ENCODE data around the gene FOXP1.

FOXP1 gene

DNA sequence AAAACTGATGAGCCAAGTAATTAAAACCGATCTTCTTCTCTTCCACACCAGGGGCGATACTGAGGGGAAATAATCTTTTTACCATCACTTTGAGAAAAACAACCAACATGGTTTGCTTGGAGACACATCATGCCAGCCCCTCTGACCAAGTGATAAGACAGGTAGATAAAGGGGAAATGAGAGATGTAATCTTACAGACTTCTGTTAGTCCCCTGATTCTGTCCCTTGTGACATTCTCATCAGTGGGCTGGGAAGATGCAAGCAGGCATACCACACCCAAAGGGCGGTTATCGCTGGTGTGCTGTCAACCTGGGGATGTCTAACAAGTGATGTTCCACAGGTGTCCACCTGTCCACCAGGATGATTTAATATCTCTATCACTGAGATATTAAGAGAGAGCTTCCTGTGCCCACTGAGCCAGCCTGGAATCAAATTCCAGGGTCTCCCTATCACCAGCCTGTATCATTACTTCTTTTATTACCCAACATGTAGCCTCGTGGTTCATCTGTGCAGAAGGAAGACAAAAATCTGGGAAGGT is 315.0 kb downstream of the FOXP1 start:
- Histone ChIP-seq H3K9ac (ENCODE audit: low read length) (no peak overlapping the region), H3K4me3 (ENCODE audit: low read length) (no peak overlapping the region), H3K9me3 (ENCODE audit: control insufficient read depth, low read length) (no peaks in the 10 kb centered on the region), H3K4me1 (ENCODE audit: control insufficient read depth, insufficient read depth, low read length) (peaks cover 9% of the 10 kb centered on the region), H3K36me3 (ENCODE audit: control insufficient read depth, insufficient read depth, low read length) (no peaks in the 10 kb centered on the region), H3K27me3 (ENCODE audit: control insufficient read depth, insufficient read depth, low read length) (no peaks in the 10 kb centered on the region)

DNA sequence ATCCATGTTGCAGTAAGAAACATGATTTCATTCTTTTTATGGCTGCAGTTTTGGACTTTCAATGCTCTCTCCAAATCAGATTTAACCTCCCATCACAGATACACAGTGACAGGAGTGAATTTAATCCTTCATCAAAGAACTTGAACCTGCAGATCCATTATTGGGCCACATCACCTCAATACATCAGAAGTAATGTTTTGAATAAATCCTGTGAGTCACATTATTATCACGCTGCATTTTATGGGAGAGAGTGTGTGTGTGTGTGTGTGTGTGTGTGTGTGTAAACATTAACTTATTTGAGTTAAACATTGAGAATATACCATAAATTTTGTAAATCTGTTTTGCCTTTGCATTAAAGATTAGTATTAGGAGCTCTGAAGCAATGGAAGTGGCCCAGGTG is 316.7 kb downstream of the FOXP1 start:
- Histone ChIP-seq H3K4me3 (ENCODE audit: low read length) (no peak overlapping the region), H3K9ac (ENCODE audit: low read length) (no peak overlapping the region), H3K36me3 (ENCODE audit: control insufficient read depth, insufficient read depth, low read length) (no peaks in the 10 kb centered on the region), H3K4me1 (ENCODE audit: control insufficient read depth, insufficient read depth, low read length) (peaks cover 9% of the 10 kb centered on the region), H3K9me3 (ENCODE audit: control insufficient read depth, low read length) (no peaks in the 10 kb centered on the region), H3K27me3 (ENCODE audit: control insufficient read depth, insufficient read depth, low read length) (no peaks in the 10 kb centered on the region)

DNA sequence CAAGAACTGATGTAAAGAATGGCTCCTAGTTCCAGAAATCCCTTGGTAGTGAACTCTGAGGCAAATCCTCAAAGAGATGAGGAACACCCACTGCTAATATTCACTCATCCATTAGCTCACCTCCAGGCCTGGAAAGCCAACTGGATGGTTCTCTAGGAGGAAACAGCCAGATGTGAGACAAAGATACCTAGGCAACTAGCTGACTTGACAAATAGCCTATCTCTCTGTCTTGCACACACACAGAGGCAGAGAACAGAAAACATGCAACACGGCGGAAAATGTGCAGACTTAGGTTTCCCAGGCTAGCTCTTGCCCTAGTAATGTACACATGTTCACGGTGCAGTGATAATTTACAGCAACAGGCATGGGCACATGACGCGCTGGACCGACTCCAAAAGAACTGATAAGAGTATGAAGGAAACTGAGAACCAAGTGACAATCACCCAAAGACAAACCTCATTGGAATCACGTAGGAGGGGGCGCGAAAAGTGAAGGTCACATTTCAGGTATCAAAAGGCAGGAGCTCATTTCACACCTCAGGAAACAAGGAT is 318.1 kb downstream of the FOXP1 start:
- no peaks in the 10 kb centered on the region for H3K27me3 ChIP-seq (ENCODE audit: control insufficient read depth, insufficient read depth, low read length)
- H3K36me3 ChIP-seq (ENCODE audit: control insufficient read depth, insufficient read depth, low read length): no peaks in the 10 kb centered on the region

GRCh38 chr3:71264840-71265239 is 318.7 kb downstream of the FOXP1 start:
- no peak overlapping the region for H3K4me3 ChIP-seq (ENCODE audit: low read length)
- H3K9ac ChIP-seq (ENCODE audit: low read length): no peak overlapping the region
- no peaks in the 10 kb centered on the region for H3K36me3 ChIP-seq (ENCODE audit: control insufficient read depth, insufficient read depth, low read length)
- H3K27me3 ChIP-seq (ENCODE audit: control insufficient read depth, insufficient read depth, low read length): no peaks in the 10 kb centered on the region
- peaks cover 5% of the 10 kb centered on the region for H3K4me1 ChIP-seq (ENCODE audit: control insufficient read depth, insufficient read depth, low read length)
- no peaks in the 10 kb centered on the region for H3K9me3 ChIP-seq (ENCODE audit: control insufficient read depth, low read length)

More for the DNA sequence above, 318.1 kb downstream of the FOXP1 start:
- no peaks in the 10 kb centered on the region for H3K9me3 ChIP-seq (ENCODE audit: control insufficient read depth, low read length)
- no peak overlapping the region for H3K4me3 ChIP-seq (ENCODE audit: low read length)
- peaks cover 9% of the 10 kb centered on the region for H3K4me1 ChIP-seq (ENCODE audit: control insufficient read depth, insufficient read depth, low read length)
- no peak overlapping the region for H3K9ac ChIP-seq (ENCODE audit: low read length)

GRCh38 chr3:71262364-71263265 is 320.9 kb downstream of the FOXP1 start:
- H3K4me1 ChIP-seq (ENCODE audit: control insufficient read depth, insufficient read depth, low read length): peaks cover 14% of the 10 kb centered on the region
- no peaks in the 10 kb centered on the region for H3K36me3 ChIP-seq (ENCODE audit: control insufficient read depth, insufficient read depth, low read length)
- H3K9ac ChIP-seq (ENCODE audit: low read length): no peak overlapping the region
- no peaks in the 10 kb centered on the region for H3K9me3 ChIP-seq (ENCODE audit: control insufficient read depth, low read length)
- no peaks in the 10 kb centered on the region for H3K27me3 ChIP-seq (ENCODE audit: control insufficient read depth, insufficient read depth, low read length)
- H3K4me3 ChIP-seq (ENCODE audit: low read length): no peak overlapping the region

GRCh38 chr3:71260782-71261181 is 322.7 kb downstream of the FOXP1 start:
- Histone ChIP-seq H3K36me3 (ENCODE audit: control insufficient read depth, insufficient read depth, low read length) (no peaks in the 10 kb centered on the region), H3K4me3 (ENCODE audit: low read length) (no peak overlapping the region), H3K9me3 (ENCODE audit: control insufficient read depth, low read length) (no peaks in the 10 kb centered on the region), H3K4me1 (ENCODE audit: control insufficient read depth, insufficient read depth, low read length) (peaks cover 14% of the 10 kb centered on the region), H3K27me3 (ENCODE audit: control insufficient read depth, insufficient read depth, low read length) (no peaks in the 10 kb centered on the region), H3K9ac (ENCODE audit: low read length) (no peak overlapping the region)

DNA sequence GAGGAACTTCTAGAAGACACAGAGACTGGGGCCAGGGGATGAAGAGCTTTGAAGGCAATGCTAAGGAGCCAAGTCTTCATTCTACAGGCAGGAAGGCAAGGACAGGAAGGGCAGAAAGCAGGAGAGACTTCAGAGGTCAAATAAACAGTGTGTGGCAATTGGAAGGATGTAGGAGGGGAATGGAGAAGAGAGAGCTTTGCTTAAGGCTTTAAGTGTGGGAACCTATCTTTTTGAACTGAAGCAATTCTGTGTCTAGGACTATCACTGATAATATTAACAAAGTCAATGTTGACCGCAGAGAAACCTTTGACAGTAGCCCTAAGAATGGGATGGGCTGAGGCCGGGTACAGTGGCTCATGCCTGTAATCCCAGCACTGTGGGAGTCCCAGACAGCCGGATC is 325.0 kb downstream of the FOXP1 start:
- Histone ChIP-seq H3K27me3 (ENCODE audit: control insufficient read depth, insufficient read depth, low read length) (no peaks in the 10 kb centered on the region), H3K9ac (ENCODE audit: low read length) (no peak overlapping the region), H3K4me1 (ENCODE audit: control insufficient read depth, insufficient read depth, low read length) (peaks cover 25% of the 10 kb centered on the region), H3K36me3 (ENCODE audit: control insufficient read depth, insufficient read depth, low read length) (no peaks in the 10 kb centered on the region), H3K4me3 (ENCODE audit: low read length) (no peak overlapping the region), H3K9me3 (ENCODE audit: control insufficient read depth, low read length) (no peaks in the 10 kb centered on the region)

DNA sequence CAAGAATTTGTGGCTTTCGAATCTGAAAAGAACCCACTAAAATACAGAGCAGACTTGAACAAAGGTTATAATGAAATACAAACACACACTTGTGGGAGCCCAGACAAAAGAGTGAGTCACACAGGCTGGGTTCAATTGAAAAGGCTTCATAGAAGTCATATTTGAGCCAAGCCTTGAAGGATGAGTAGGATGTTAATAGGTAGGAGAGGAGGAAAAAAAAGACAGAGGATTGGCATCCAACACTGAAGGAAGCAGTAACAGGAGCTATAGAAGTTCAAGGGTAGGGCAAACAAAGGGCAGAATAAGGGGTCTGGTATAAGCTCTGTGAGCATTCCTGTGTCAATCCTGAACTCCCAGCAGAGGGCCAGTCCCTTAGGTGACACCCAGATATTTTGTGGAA is 325.4 kb downstream of the FOXP1 start:
- Histone ChIP-seq H3K9ac (ENCODE audit: low read length) (no peak overlapping the region), H3K4me1 (ENCODE audit: control insufficient read depth, insufficient read depth, low read length) (peaks cover 25% of the 10 kb centered on the region), H3K4me3 (ENCODE audit: low read length) (no peak overlapping the region), H3K9me3 (ENCODE audit: control insufficient read depth, low read length) (no peaks in the 10 kb centered on the region), H3K36me3 (ENCODE audit: control insufficient read depth, insufficient read depth, low read length) (no peaks in the 10 kb centered on the region), H3K27me3 (ENCODE audit: control insufficient read depth, insufficient read depth, low read length) (no peaks in the 10 kb centered on the region)

GRCh38 chr3:71255498-71255897 is 328.0 kb downstream of the FOXP1 start:
- H3K9me3 ChIP-seq (ENCODE audit: control insufficient read depth, low read length): no peaks in the 10 kb centered on the region
- no peaks in the 10 kb centered on the region for H3K36me3 ChIP-seq (ENCODE audit: control insufficient read depth, insufficient read depth, low read length)
- peaks cover 25% of the 10 kb centered on the region for H3K4me1 ChIP-seq (ENCODE audit: control insufficient read depth, insufficient read depth, low read length)
- H3K4me3 ChIP-seq (ENCODE audit: low read length): no peak overlapping the region
- H3K27me3 ChIP-seq (ENCODE audit: control insufficient read depth, insufficient read depth, low read length): no peaks in the 10 kb centered on the region
- H3K9ac ChIP-seq (ENCODE audit: low read length): no peak overlapping the region

- no peaks in the 10 kb centered on the region for H3K9me3 ChIP-seq (ENCODE audit: control insufficient read depth, low read length)
- no peak overlapping the region for H3K4me3 ChIP-seq (ENCODE audit: low read length)
- H3K36me3 ChIP-seq (ENCODE audit: control insufficient read depth, insufficient read depth, low read length): no peaks in the 10 kb centered on the region
- no peaks in the 10 kb centered on the region for H3K27me3 ChIP-seq (ENCODE audit: control insufficient read depth, insufficient read depth, low read length)
- peaks cover 27% of the 10 kb centered on the region for H3K4me1 ChIP-seq (ENCODE audit: control insufficient read depth, insufficient read depth, low read length)
- H3K9ac ChIP-seq (ENCODE audit: low read length): no peak overlapping the region
Measured at GRCh38 chr3:71254281-71255057, 329.1 kb downstream of the FOXP1 start.

DNA sequence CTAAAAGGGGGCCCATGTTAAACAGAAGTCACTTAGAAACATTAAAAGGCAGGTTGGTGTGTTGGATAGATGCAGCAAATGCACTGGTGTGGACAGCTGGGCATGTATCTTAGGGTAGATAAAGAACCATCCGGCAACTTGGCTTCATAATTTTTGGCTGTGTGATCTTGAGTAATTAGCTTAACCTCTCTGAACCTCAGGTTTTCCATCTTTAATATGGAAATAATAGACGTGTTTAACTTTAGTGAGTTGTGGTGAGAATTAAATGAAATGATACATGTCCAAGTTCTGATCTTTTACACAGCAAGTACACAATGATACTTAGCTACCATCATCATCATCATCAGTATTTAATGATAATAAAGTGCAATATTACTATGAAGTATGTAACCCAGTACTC is 330.4 kb downstream of the FOXP1 start:
- Histone ChIP-seq H3K9ac (ENCODE audit: low read length) (no peak overlapping the region), H3K4me3 (ENCODE audit: low read length) (no peak overlapping the region), H3K36me3 (ENCODE audit: control insufficient read depth, insufficient read depth, low read length) (no peaks in the 10 kb centered on the region), H3K9me3 (ENCODE audit: control insufficient read depth, low read length) (no peaks in the 10 kb centered on the region), H3K27me3 (ENCODE audit: control insufficient read depth, insufficient read depth, low read length) (no peaks in the 10 kb centered on the region), H3K4me1 (ENCODE audit: control insufficient read depth, insufficient read depth, low read length) (peaks cover 28% of the 10 kb centered on the region)

GRCh38 chr3:71252466-71252865 is 331.1 kb downstream of the FOXP1 start:
- Histone ChIP-seq H3K4me3 (ENCODE audit: low read length) (no peak overlapping the region), H3K9me3 (ENCODE audit: control insufficient read depth, low read length) (no peaks in the 10 kb centered on the region), H3K27me3 (ENCODE audit: control insufficient read depth, insufficient read depth, low read length) (no peaks in the 10 kb centered on the region), H3K4me1 (ENCODE audit: control insufficient read depth, insufficient read depth, low read length) (peaks cover 22% of the 10 kb centered on the region), H3K36me3 (ENCODE audit: control insufficient read depth, insufficient read depth, low read length) (no peaks in the 10 kb centered on the region), H3K9ac (ENCODE audit: low read length) (no peak overlapping the region)
